ENCODE data around the gene PWP2.
A peak's percentile ranks its signal among the peaks of the same experiment; 100 is the strongest.
"Not testable (repeated sequence)": the region's sequence is repeated elsewhere in the genome, so short reads cannot be mapped to it uniquely, and the experiment has no call there.

Gene PWP2

GRCh38 chr21:44107026-44107501 lies at the start of gene PWP2:
TSS of gene PWP2 (plus strand) at chr21:44107399. CDS start at chr21:44107417, 18 bp downstream.
- H3K9me3 Mint-ChIP-seq, H3K27me3 Mint-ChIP-seq, H3K4me1 Mint-ChIP-seq, H3K27ac Mint-ChIP-seq: not testable (repeated sequence)
- ATAC-seq (peak; percentile 88), DNase-seq (peak; percentile 39 to 60)
- H3K4me3 Mint-ChIP-seq: peak within 1 kb of the TSS; percentile 62 to 66

- peak overlapping the region in 1 of 2 donors; percentile 13 for H3K4me3 Mint-ChIP-seq
- no peak for DNase-seq
- H3K9me3 Mint-ChIP-seq: no peaks in the 10 kb centered on the region
- peak overlapping the region; percentile 37 to 76 for H3K27ac Mint-ChIP-seq
- peaks cover 15% of the 10 kb centered on the region for H3K4me1 Mint-ChIP-seq
- H3K27me3 Mint-ChIP-seq: no peaks in the 10 kb centered on the region
- peak; percentile 53 for ATAC-seq
These were observed 49.1 kb upstream of the PWP2 start for GRCh38 chr21:44057960-44058651.

DNA sequence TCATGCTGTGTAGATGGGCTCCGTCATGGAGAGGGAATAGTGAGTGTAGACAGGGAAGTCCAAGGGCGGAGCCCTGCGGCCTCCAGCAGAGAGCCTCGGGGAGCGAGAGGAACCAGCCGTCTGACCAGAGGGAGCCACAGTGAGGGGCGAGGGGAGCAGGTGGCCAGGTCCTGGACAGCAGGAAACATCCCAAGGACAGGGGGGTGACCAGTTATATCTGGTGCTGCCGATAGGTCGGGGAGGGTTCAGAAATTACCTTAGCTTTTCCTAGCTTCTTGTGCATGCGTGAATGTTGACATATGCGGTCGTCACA lies 48.6 kb upstream of the PWP2 start:
- H3K4me3 Mint-ChIP-seq: no peak overlapping the region
- peak overlapping the region in 1 of 2 donors; percentile 76 for H3K27ac Mint-ChIP-seq
- no peak for DNase-seq
- no peaks in the 10 kb centered on the region for H3K27me3 Mint-ChIP-seq
- H3K9me3 Mint-ChIP-seq: no peaks in the 10 kb centered on the region
- peaks cover 20% of the 10 kb centered on the region for H3K4me1 Mint-ChIP-seq
- no peak for ATAC-seq

DNA sequence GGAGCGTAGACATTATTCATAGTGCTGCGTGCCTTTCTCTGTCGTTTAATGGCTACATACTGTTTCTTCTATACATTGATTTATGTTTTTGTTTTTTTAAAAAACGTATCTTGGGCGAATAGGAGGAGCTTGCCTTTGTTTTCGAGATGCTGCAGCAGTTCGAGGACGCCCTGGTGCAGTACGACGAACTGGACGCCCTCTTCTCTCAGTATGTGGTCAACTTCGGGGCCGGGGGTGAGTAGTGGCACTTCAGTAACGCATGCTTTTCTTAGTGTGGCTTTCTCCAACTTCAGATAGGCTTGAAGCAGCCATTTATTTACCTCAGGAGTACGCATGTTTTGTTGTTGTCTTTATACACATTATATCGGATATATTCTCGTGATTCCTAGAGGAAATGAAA lies 48.2 kb upstream of the PWP2 start:
- H3K4me1 Mint-ChIP-seq: peaks cover 24% of the 10 kb centered on the region
- H3K4me3 Mint-ChIP-seq: no peak overlapping the region
- no peaks in the 10 kb centered on the region for H3K27me3 Mint-ChIP-seq
- ATAC-seq (no peak), DNase-seq (no peak)
- H3K27ac Mint-ChIP-seq: peak overlapping the region in 1 of 2 donors; percentile 59
- H3K9me3 Mint-ChIP-seq: no peaks in the 10 kb centered on the region

DNA sequence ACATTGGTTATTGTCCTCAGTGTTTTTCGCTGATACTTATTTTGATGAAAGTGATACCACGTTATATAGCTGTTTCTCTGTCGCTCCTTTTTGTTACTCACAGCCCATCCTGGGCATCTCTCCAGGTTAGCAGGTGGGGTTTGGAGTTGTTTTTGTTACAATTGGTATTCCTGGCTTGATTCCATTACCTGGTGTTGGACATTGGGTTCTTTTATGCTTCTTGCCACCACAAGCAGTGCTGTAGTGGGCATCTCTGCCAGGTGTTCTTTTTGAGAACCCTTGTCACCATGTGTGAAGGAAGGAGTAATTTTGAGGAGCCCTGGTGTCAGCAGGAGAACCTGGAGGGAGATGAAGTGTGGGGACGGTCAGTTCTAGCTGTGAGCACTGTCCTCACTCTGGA lies 47.5 kb upstream of the PWP2 start:
- ATAC-seq (no peak), DNase-seq (no peak)
- Mint-ChIP-seq H3K4me1 (peaks cover 31% of the 10 kb centered on the region), H3K27me3 (no peaks in the 10 kb centered on the region), H3K4me3 (no peak overlapping the region), H3K27ac (peak overlapping the region in 1 of 2 donors; percentile 76), H3K9me3 (no peaks in the 10 kb centered on the region)

DNA sequence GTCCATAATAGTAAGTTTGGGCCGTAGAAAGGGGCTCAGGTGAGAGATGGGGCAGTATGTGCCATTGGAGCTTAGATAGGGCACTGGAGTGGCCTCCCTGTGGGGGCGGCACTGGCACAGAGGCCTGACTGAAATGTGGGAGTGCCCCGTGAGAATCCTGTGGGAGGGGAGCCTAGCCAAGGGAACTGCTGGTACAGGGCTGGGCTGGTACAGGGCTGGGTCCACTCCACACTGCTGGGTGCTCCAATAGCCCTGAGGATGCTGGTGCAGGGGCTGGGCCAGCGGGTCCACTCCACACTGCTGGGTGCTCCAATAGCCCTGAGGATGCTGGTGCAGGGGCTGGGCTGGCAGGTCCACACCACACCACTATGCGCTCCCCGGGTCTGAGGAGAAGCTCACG lies 44.8 kb upstream of the PWP2 start:
- H3K27me3 Mint-ChIP-seq: no peaks in the 10 kb centered on the region
- no peak overlapping the region for H3K4me3 Mint-ChIP-seq
- H3K9me3 Mint-ChIP-seq: no peaks in the 10 kb centered on the region
- H3K4me1 Mint-ChIP-seq: peaks cover 55% of the 10 kb centered on the region
- H3K27ac Mint-ChIP-seq: no peak overlapping the region
- ATAC-seq: no peak
- no peak for DNase-seq

DNA sequence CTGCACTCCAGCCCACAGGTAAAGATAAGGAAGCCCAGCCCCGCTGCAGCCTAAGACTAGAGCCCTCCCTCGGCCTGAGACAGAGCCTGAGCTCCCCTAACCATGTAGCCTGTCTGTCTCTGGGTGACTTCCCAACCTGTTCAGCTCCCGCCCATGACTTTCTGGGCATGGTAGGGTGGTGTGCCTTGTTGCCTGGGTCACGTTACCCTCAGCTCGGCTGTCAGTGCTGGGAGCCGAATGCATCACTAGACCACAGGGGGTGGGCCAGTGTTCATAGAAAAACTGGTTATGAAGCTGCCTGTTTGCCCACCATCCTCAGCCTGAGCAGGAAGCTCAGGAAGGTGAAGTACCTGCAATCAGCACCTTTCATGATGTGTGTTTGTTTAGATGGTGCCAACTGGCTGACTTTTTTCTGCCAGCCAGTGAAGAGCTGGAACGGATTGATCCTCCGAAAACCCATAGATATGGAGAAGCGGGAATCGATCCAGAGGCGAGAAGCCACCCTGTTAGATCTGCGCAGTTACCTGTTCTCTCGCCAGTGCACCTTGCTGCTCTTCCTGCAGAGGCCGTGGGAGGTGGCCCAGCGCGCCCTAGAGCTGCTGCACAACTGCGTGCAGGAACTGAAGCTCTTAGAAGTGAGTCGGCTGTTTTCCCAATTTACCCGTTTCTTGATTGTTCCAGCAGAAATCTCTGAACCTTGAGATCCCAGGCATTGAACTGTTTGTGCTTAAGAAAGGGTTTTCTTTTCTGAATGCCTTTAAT lies 43.9 kb upstream of the PWP2 start:
- Mint-ChIP-seq H3K4me3 (no peak overlapping the region), H3K27me3 (no peaks in the 10 kb centered on the region), H3K27ac (peak overlapping the region; percentile 55 to 85), H3K4me1 (peaks cover 53% of the 10 kb centered on the region), H3K9me3 (no peaks in the 10 kb centered on the region)
- ATAC-seq: no peak
- DNase-seq: no peak

DNA sequence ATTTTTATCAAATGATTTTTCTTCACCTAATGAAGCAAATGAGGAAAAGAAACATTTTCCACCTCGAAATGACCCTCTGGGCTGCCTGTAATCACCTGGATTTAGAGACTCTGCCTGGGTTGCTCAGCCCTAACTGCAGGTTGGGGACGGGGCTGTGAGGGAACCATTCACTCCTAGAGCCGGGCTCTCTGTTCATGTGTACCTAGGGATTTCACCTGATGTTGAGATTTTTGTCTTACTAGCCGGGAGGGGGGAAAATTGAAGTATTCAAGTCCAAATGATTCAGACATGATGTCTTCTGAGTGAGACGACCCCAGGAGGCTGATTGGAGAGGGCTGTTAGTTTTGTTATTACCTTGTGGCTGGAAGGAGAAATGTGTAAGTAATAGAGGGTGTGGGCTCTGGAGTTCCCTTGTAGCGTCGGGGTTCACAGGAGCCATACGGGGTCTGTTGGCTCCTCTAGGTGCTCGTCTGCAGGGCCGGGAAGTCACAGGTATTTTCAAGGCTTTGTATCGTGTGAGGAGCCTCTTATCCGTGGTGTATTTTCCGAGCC lies 42.3 kb upstream of the PWP2 start:
- H3K4me3 Mint-ChIP-seq: peak overlapping the region; percentile 62 to 71
- peaks cover 51% of the 10 kb centered on the region for H3K4me1 Mint-ChIP-seq
- H3K27me3 Mint-ChIP-seq: no peaks in the 10 kb centered on the region
- DNase-seq: no peak
- H3K27ac Mint-ChIP-seq: peak overlapping the region; percentile 95 to 97
- ATAC-seq: peak; percentile 74
- H3K9me3 Mint-ChIP-seq: no peaks in the 10 kb centered on the region

GRCh38 chr21:44065428-44065827 lies 41.8 kb upstream of the PWP2 start:
- Mint-ChIP-seq H3K9me3 (no peaks in the 10 kb centered on the region), H3K4me3 (peak overlapping the region; percentile 62 to 71), H3K4me1 (peaks cover 51% of the 10 kb centered on the region), H3K27ac (peak overlapping the region; percentile 95 to 97), H3K27me3 (no peaks in the 10 kb centered on the region)
- ATAC-seq: peak; percentile 98
- peak; percentile 59 to 75 for DNase-seq

- Mint-ChIP-seq H3K4me1 (peaks cover 51% of the 10 kb centered on the region), H3K27me3 (no peaks in the 10 kb centered on the region), H3K27ac (peak overlapping the region; percentile 95 to 97), H3K4me3 (peak overlapping the region; percentile 62 to 71), H3K9me3 (no peaks in the 10 kb centered on the region)
- ATAC-seq (no peak), DNase-seq (no peak)
These were observed 41.1 kb upstream of the PWP2 start for GRCh38 chr21:44066116-44066515.

- no peak for DNase-seq
- Mint-ChIP-seq H3K4me3 (no peak overlapping the region), H3K27ac (peak overlapping the region; percentile 65 to 98), H3K27me3 (no peaks in the 10 kb centered on the region), H3K4me1 (peaks cover 51% of the 10 kb centered on the region), H3K9me3 (no peaks in the 10 kb centered on the region)
- no peak for ATAC-seq
These were observed 40.0 kb upstream of the PWP2 start for GRCh38 chr21:44067011-44067839.

- H3K27me3 Mint-ChIP-seq: no peaks in the 10 kb centered on the region
- no peaks in the 10 kb centered on the region for H3K9me3 Mint-ChIP-seq
- no peak overlapping the region for H3K27ac Mint-ChIP-seq
- DNase-seq (no peak), ATAC-seq (no peak)
- H3K4me1 Mint-ChIP-seq: peaks cover 38% of the 10 kb centered on the region
- no peak overlapping the region for H3K4me3 Mint-ChIP-seq
These were observed 36.8 kb upstream of the PWP2 start for GRCh38 chr21:44070391-44070790.

GRCh38 chr21:44071359-44072104 lies 35.7 kb upstream of the PWP2 start:
- DNase-seq (no peak), ATAC-seq (no peak)
- H3K9me3 Mint-ChIP-seq: no peaks in the 10 kb centered on the region
- peak overlapping the region in 1 of 2 donors; percentile 80 for H3K27ac Mint-ChIP-seq
- peaks cover 33% of the 10 kb centered on the region for H3K4me1 Mint-ChIP-seq
- no peaks in the 10 kb centered on the region for H3K27me3 Mint-ChIP-seq
- H3K4me3 Mint-ChIP-seq: no peak overlapping the region

DNA sequence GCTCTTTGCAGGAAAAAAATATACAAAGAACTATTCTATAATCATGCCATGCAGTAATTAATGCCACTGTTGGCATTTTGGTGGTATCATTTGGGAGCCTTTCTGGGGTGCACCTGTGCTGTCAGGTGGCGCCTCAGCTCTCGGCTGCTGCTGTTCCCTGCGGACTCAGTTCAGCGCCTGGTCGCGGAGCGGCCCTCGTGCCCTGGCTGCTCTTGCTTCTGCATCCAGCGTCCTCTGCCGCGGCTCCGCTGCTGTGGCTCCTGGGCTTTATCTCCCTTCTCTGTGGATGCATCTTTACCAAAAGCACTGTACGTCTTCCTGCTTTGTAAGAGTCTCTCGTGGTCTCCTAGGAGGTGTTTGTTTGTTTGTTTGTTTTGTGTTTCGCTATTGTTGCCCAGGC lies 35.1 kb upstream of the PWP2 start:
- ATAC-seq: no peak
- Mint-ChIP-seq H3K27ac (peak overlapping the region; percentile 41 to 94), H3K27me3 (no peaks in the 10 kb centered on the region), H3K4me3 (no peak overlapping the region), H3K9me3 (no peaks in the 10 kb centered on the region), H3K4me1 (peaks cover 33% of the 10 kb centered on the region)
- DNase-seq: no peak

Data from stimulated activated naive CD8-positive, alpha-beta T cell treated with anti-CD3 and anti-CD28 coated beads, Interleukin-15, amount 100 ng/mL, for 72 hours (primary cell).